WTC11 (cell line): Measurements from ENCODE around the gene LRMDA. TPM values are rescaled to one million over a fixed set of nuclear protein-coding genes. Genes with fewer than 3 reads are reported as not detected.

ENCODE experiments used
- ATAC-seq: fragments of 200-7000 bp; cut with Tn5 transposase; 2 replicates; pipeline ENCODE4 v1.10.0; 2021; ENCODE audit warnings: mild to moderate bottlenecking, moderate library complexity
- CTCF ChIA-PET: fragments of 300-600 bp; sonication (Branson Sonifier 250); formaldehyde crosslinking; loops from one replicate; lab custom pipeline; 2021; ENCODE audit warnings: antibody characterized with exemption; lab: Charles Lee
- POLR2A ChIA-PET: fragments of 350-600 bp; sonication (Branson Sonifier 250); formaldehyde crosslinking; loops from one replicate; lab custom pipeline; 2021; ENCODE audit warnings: antibody characterized with exemption; lab: Charles Lee
- DNase-seq: peaks from one replicate; pipeline ENCODE4 v3.0.0; 2021; ENCODE audit warnings: low spot score
- H3K27ac Mint-ChIP-seq: 2 replicates; pipeline ENCODE4 v1.8.0; 2021; ENCODE audit warnings: mixed read lengths
- H3K27me3 Mint-ChIP-seq: 2 replicates; pipeline ENCODE4 v1.8.0; 2021; ENCODE audit warnings: low read depth, mild to moderate bottlenecking, moderate library complexity, mixed read lengths
- H3K36me3 Mint-ChIP-seq: 2 replicates; pipeline ENCODE4 v1.8.0; 2021; ENCODE audit warnings: mixed read lengths
- H3K4me1 Mint-ChIP-seq: 2 replicates; pipeline ENCODE4 v1.8.0; 2022; ENCODE audit warnings: mixed read lengths
- H3K4me3 Mint-ChIP-seq: 2 replicates; pipeline ENCODE4 v1.8.0; 2021; ENCODE audit warnings: mild to moderate bottlenecking, moderate library complexity, mixed read lengths
- H3K9me3 Mint-ChIP-seq: 2 replicates; pipeline ENCODE4 v1.8.0; 2021; ENCODE audit warnings: mixed read lengths
- CREB1 ChIP-seq: sonication (generic); formaldehyde crosslinking; IDR thresholded peaks from 2 replicates; pipeline ENCODE4 v1.8.0; 2023; ENCODE audit warnings: mild to moderate bottlenecking, missing genetic modification reagents
- E2F5 ChIP-seq: sonication (generic); formaldehyde crosslinking; IDR thresholded peaks from 2 replicates; pipeline ENCODE4 v1.8.1; 2022; ENCODE audit warnings: mild to moderate bottlenecking, moderate library complexity, missing genetic modification reagents
- EMX1 ChIP-seq: fragments of 250-450 bp; sonication (Bioruptor Pico); IDR thresholded peaks from 2 replicates; pipeline ENCODE4 v1.8.0; 2021; ENCODE audit warnings: mild to moderate bottlenecking
- FOXK1 ChIP-seq: sonication (generic); formaldehyde crosslinking; IDR thresholded peaks from 2 replicates; pipeline ENCODE4 v1.8.0; 2022; ENCODE audit warnings: mild to moderate bottlenecking, moderate library complexity, missing genetic modification reagents
- FOXP1 ChIP-seq: sonication (generic); formaldehyde crosslinking; IDR thresholded peaks from 2 replicates; pipeline ENCODE4 v1.8.0; 2022; ENCODE audit warnings: missing genetic modification reagents, mild to moderate bottlenecking, moderate library complexity, borderline replicate concordance
- GTF2I ChIP-seq: fragments of 250-450 bp; sonication (Bioruptor Pico); conservative IDR thresholded peaks from 2 replicates; pipeline ENCODE4 v1.4.0; 2021; ENCODE audit warnings: mild to moderate bottlenecking
- HMGA2 ChIP-seq: fragments of 250-450 bp; sonication (Bioruptor Pico); IDR thresholded peaks from 2 replicates; pipeline ENCODE4 v1.4.0; 2021; ENCODE audit warnings: mild to moderate bottlenecking, moderate library complexity
- JAZF1 ChIP-seq: fragments of 250-450 bp; sonication (Bioruptor Pico); IDR thresholded peaks from 2 replicates; pipeline ENCODE4 v1.9.0; 2021; ENCODE audit warnings: moderate library complexity, mild to moderate bottlenecking, inconsistent platforms
- JUN ChIP-seq: sonication (generic); formaldehyde crosslinking; IDR thresholded peaks from 2 replicates; pipeline ENCODE4 v1.8.0; 2023; ENCODE audit warnings: mild to moderate bottlenecking, missing genetic modification reagents
- NR2C2 ChIP-seq: sonication (generic); formaldehyde crosslinking; IDR thresholded peaks from 2 replicates; pipeline ENCODE4 v1.8.0; 2022; ENCODE audit warnings: mild to moderate bottlenecking, missing genetic modification reagents
- NR3C1 ChIP-seq: sonication (generic); formaldehyde crosslinking; conservative IDR thresholded peaks from 2 replicates; pipeline ENCODE4 v1.8.1; 2023; ENCODE audit warnings: low read depth, mild to moderate bottlenecking, missing genetic modification reagents
- OVOL2 ChIP-seq: fragments of 250-450 bp; sonication (Bioruptor Pico); IDR thresholded peaks from 2 replicates; pipeline ENCODE4 v1.9.0; 2021; ENCODE audit warnings: mild to moderate bottlenecking, borderline replicate concordance
- PRDM15 ChIP-seq: sonication (generic); formaldehyde crosslinking; IDR thresholded peaks from 2 replicates; pipeline ENCODE4 v1.8.0; 2022; ENCODE audit warnings: missing genetic modification reagents
- PRRX2 ChIP-seq: fragments of 250-450 bp; sonication (Bioruptor Pico); IDR thresholded peaks from 2 replicates; pipeline ENCODE4 v1.8.0; 2021; ENCODE audit warnings: mild to moderate bottlenecking
- SMAD4 ChIP-seq: sonication (generic); formaldehyde crosslinking; IDR thresholded peaks from 2 replicates; pipeline ENCODE4 v1.8.0; 2022; ENCODE audit warnings: mild to moderate bottlenecking, missing genetic modification reagents
- ZMAT4 ChIP-seq: fragments of 250-450 bp; sonication (Bioruptor Pico); IDR thresholded peaks from 2 replicates; pipeline ENCODE4 v1.9.0; 2021; ENCODE audit warnings: mild to moderate bottlenecking
- ZNF416 ChIP-seq: fragments of 250-450 bp; sonication (Bioruptor Pico); IDR thresholded peaks from 2 replicates; pipeline ENCODE4 v1.9.0; 2021; ENCODE audit warnings: mild to moderate bottlenecking, inconsistent platforms
- ZNF423 ChIP-seq: fragments of 250-450 bp; sonication (Bioruptor Pico); IDR thresholded peaks from 2 replicates; pipeline ENCODE4 v2.1.2; 2022; ENCODE audit warnings: mild to moderate bottlenecking, moderate library complexity
- ZNF671 ChIP-seq: fragments of 250-450 bp; sonication (Bioruptor Pico); IDR thresholded peaks from 2 replicates; pipeline ENCODE4 v1.8.0; 2021; ENCODE audit warnings: mild to moderate bottlenecking
- ZSCAN18 ChIP-seq: fragments of 250-450 bp; sonication (Bioruptor Pico); IDR thresholded peaks from 2 replicates; pipeline ENCODE4 v2.1.2; 2022; ENCODE audit warnings: mild to moderate bottlenecking, moderate library complexity
- total RNA-seq: library from RNA; stranded (reverse); gene quantifications from 3 replicates; pipeline ENCODE4 v1.2.3, GENCODE V29; 2021
- TF ChIP-seq, protein P1 (sequence below): sonication (generic); formaldehyde crosslinking; IDR thresholded peaks from 2 replicates; pipeline ENCODE4 v1.8.0; 2023; ENCODE audit warnings: missing genetic modification reagents, mild to moderate bottlenecking, borderline replicate concordance
- TF ChIP-seq, protein P2 (sequence below): sonication (generic); formaldehyde crosslinking; IDR thresholded peaks from 2 replicates; pipeline ENCODE4 v1.8.1; 2022; ENCODE audit warnings: low read depth, mild to moderate bottlenecking, moderate library complexity, missing genetic modification reagents, borderline replicate concordance

LRMDA gene
- total RNA-seq, 1 experiment from 2014 or later: 0.92 TPM

GRCh38 chr10:75662715-75663114, 231.3 kb downstream of the LRMDA start (continued):
- TF ChIP-seq ZNF416 (CRISPR knock-in tag) (no peak), NR2C2 (CRISPR knock-in tag) (no peak), GTF2I (CRISPR knock-in tag) (no peak), HMGA2 (CRISPR knock-in tag) (no peak), JUN (CRISPR knock-in tag) (no peak), OVOL2 (CRISPR knock-in tag) (no peak), PRDM15 (no peak)
- TF ChIP-seq, protein P1, sequence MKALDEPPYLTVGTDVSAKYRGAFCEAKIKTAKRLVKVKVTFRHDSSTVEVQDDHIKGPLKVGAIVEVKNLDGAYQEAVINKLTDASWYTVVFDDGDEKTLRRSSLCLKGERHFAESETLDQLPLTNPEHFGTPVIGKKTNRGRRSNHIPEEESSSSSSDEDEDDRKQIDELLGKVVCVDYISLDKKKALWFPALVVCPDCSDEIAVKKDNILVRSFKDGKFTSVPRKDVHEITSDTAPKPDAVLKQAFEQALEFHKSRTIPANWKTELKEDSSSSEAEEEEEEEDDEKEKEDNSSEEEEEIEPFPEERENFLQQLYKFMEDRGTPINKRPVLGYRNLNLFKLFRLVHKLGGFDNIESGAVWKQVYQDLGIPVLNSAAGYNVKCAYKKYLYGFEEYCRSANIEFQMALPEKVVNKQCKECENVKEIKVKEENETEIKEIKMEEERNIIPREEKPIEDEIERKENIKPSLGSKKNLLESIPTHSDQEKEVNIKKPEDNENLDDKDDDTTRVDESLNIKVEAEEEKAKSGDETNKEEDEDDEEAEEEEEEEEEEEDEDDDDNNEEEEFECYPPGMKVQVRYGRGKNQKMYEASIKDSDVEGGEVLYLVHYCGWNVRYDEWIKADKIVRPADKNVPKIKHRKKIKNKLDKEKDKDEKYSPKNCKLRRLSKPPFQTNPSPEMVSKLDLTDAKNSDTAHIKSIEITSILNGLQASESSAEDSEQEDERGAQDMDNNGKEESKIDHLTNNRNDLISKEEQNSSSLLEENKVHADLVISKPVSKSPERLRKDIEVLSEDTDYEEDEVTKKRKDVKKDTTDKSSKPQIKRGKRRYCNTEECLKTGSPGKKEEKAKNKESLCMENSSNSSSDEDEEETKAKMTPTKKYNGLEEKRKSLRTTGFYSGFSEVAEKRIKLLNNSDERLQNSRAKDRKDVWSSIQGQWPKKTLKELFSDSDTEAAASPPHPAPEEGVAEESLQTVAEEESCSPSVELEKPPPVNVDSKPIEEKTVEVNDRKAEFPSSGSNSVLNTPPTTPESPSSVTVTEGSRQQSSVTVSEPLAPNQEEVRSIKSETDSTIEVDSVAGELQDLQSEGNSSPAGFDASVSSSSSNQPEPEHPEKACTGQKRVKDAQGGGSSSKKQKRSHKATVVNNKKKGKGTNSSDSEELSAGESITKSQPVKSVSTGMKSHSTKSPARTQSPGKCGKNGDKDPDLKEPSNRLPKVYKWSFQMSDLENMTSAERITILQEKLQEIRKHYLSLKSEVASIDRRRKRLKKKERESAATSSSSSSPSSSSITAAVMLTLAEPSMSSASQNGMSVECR (CRISPR knock-in tag): no peak
- TF ChIP-seq, protein P2, sequence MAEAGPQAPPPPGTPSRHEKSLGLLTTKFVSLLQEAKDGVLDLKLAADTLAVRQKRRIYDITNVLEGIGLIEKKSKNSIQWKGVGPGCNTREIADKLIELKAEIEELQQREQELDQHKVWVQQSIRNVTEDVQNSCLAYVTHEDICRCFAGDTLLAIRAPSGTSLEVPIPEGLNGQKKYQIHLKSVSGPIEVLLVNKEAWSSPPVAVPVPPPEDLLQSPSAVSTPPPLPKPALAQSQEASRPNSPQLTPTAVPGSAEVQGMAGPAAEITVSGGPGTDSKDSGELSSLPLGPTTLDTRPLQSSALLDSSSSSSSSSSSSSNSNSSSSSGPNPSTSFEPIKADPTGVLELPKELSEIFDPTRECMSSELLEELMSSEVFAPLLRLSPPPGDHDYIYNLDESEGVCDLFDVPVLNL (CRISPR knock-in tag): no peak

GRCh38 chr10:75663947-75664664, 232.7 kb downstream of the LRMDA start:
- Mint-ChIP-seq H3K4me1 (no peaks in the 10 kb centered on the region), H3K4me3 (no peak overlapping the region), H3K9me3 (peaks cover 15% of the 10 kb centered on the region), H3K27me3 (peaks cover 6% of the 10 kb centered on the region), H3K27ac (no peak overlapping the region), H3K36me3 (peaks cover 4% of the 10 kb centered on the region)
- DNase-seq: no peak
- TF ChIP-seq JUN (CRISPR knock-in tag) (no peak), SMAD4 (no peak)
- TF ChIP-seq, all 79 proteins: peak for 0
- no peak for ATAC-seq
- ChIA-PET CTCF (no interaction called here), POLR2A (no interaction called here)

DNA sequence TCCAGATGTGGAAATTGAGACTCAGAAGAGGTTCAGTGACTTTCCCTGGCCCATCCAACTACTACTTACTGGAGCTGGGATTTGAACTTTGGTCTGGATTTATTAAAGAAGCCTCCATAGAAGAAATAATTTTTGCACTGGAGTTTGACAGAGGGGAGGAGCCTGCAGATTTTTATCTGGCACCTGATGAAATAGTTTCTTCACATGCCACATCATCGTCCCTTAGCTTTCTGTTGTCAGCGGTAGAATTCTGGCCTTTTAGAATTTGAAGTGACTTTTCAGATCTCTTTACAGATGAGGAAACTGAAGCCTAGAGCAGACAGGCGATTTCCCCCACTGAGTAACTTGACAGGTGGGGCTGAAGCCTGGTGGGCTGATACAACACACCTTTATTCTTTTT, 233.5 kb downstream of the LRMDA start:
- no peaks in the 10 kb centered on the region for H3K4me1 Mint-ChIP-seq
- peaks cover 18% of the 10 kb centered on the region for H3K9me3 Mint-ChIP-seq
- no peak overlapping the region for H3K4me3 Mint-ChIP-seq
- peaks cover 6% of the 10 kb centered on the region for H3K36me3 Mint-ChIP-seq
- H3K27me3 Mint-ChIP-seq: peaks cover 2% of the 10 kb centered on the region
- POLR2A ChIA-PET: no interaction called here
- no peak overlapping the region for H3K27ac Mint-ChIP-seq
- ATAC-seq (no peak), DNase-seq (no peak)
- CTCF ChIA-PET: no interaction called here
- no peak for TF ChIP-seq CREB1 (CRISPR knock-in tag)
- no peak for TF ChIP-seq SMAD4
- no peak for TF ChIP-seq EMX1 (CRISPR knock-in tag)
- no peak for TF ChIP-seq ZNF671 (CRISPR knock-in tag)
- TF ChIP-seq NR3C1 (CRISPR knock-in tag): no peak
- no peak for TF ChIP-seq FOXP1 (CRISPR knock-in tag)
- TF ChIP-seq ZNF423 (CRISPR knock-in tag): no peak
- no peak for TF ChIP-seq E2F5 (CRISPR knock-in tag)
- TF ChIP-seq ZMAT4 (CRISPR knock-in tag): no peak
- TF ChIP-seq PRRX2: no peak
- no peak for TF ChIP-seq ZSCAN18 (CRISPR knock-in tag)
- TF ChIP-seq JAZF1: no peak
- no peak for TF ChIP-seq FOXK1 (CRISPR knock-in tag)
